Measurements from ENCODE around the gene PDE4D.
A peak's percentile ranks its signal among the peaks of the same experiment; 100 is the strongest.
"Not testable (repeated sequence)": the region's sequence is repeated elsewhere in the genome, so short reads cannot be mapped to it uniquely, and the experiment has no call there.

PDE4D gene

DNA sequence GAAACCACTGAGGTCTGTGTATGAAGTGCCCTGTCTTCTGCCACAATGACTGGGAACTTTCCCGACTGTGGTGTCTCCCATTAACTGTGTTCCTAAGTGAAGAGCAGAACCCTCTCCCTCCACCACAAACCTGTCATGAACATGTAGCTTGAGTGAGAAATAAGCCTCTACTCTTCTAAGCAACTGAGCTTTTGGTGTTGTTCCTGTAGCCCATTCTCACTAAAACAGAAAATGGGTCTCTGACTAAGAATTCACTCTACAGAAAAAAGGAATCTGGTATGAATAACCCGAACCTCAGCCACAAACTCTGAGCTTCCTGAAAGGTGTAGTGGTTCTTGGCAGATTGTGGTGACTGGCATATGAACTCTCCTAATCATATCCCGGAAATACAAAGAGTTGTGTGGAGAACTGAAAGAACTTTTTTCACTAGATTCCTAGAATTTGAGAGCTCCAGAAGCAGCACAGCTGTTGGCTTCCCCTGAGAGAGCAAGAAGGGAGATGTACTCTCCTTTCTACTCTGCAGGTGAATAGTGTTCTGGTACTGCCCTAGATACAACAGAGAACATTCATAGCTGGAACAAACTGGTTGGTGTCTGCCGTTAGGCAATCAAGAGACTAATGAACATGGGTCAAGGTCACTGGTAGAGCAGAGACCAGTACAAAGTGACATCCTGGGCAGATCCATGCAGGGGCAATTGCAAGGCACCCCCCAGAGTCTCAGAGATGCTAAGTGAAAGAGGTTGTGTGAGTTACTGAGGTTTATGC is 283.8 kb downstream of the PDE4D start:
- DNase-seq (ENCODE audit: low spot score), result no peak

DNA sequence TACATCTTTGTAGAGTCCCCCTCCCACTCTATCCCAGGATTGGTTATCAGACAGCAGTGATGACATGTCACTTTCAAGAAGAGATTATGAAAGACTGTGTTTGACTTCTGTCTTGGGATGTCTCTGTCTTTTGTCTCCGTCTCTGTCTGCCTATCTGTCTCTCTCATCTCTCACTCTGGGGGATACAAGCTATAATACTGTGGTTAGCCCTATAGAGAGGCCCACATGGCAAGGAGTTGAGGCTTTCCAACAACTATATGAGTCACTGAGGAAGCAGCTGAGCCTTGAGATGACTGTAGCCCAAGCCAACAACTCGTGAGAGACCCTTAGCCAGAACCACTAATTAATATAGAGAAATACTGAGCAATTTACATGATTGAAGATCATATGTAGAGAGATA is 284.8 kb downstream of the PDE4D start:
- DNase-seq (ENCODE audit: low spot score), result peak; percentile 59

DNA sequence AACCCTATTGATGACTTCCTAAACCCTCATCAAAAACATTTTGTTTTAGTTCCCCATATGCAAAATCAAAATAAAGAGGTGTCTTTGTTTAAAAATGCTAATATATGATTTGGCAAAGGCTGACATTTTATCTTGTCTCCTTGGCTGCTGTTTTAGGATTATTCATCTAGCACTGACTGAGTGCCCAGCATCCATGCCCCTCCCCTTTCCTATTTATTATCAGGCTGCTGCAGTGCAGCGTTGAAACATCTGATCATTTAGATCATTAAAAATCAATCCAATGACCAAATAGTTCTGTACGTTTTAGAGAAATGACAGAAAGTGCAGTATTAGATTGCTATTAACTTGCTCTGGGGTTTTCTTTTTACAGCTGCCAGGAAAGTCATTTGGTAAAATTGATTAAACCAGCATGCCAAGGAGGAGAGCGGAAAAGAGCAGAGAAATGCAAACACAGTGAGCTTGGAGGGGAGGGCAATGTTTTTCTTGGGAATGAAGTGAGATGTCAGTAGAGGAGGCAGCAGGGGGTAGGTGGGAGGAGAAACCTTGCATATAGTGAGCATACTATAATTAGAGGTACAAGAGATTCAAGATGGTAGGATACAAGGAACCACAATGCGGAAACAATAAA is 286.3 kb downstream of the PDE4D start:
- DNase-seq (ENCODE audit: low spot score), result no peak

DNA sequence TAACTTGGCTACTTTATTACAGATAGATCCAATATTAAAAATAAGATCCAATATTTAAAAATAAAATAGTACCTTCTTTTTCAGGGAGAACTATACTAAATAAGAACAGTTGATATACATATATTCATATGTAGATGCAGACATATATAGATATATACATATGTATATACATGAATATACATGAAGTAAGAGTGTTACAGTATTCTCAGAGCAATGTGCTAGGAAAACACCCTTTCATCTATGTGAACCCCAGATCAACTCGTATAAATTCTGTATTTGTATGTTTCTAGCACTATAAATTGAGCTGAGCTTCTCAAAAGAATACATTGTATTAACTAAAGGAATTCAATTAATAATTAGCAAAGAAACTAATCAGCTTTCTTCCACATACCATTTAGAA is 287.6 kb downstream of the PDE4D start:
- DNase-seq (ENCODE audit: low spot score), result no peak

DNA sequence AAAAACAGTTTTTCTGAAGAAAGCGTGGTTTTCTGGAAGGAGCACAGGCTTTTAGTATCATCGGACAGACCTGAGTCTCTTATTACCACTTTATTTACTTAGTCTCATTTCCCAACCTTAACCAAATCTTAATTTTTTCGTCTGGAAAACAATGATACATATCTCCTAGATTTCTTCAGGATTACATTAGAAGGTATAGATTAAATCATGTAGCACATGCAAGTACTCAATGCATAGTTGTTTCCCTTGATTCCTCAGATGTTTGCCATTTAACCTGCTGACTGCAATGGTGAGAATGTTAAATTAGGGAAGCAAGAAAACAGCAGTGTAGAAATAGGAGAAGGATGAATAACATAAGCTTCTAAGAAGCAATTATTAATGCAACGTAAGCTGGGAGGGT is 289.4 kb downstream of the PDE4D start:
- DNase-seq (ENCODE audit: low spot score), result peak; percentile 68

DNA sequence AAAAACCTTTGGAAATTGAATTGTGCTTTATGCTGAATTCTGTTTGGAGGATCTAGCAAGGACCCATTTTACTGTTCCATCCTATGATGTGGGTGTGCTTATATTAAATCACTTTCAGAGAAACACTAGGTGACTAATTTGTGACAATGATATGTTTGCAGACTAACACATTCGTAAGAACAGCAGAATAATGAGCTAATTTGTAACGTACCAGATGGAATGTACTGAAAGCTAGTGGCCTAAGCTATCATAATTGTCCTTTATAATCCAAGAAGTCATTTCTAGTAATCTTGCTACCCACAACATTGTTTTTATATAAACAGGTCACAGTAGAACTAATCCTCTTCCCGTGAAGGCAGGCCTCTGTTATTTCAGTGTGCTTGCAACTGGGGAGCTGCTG is 292.5 kb downstream of the PDE4D start:
- no peak for DNase-seq (ENCODE audit: low spot score)

DNA sequence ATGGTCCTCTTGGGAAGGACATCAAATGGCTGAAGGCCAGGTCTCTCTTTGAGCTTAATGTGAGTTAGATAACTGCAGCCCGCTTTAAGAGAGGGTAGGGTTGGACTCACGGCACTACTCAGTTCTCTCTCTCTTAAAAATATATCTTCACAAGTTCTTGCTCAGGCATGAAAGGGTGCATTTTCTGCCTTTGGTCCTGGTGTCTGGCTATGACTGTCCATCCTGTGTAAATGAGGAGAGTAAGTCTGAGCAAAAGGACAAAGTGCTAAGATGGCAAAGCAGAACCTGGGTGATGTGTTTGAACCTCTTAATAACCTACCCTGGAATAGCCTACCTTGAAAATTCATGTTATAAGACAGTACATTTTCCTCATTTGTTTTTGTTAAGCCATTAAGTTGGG is 293.4 kb downstream of the PDE4D start:
- no peak for DNase-seq (ENCODE audit: low spot score)

DNA sequence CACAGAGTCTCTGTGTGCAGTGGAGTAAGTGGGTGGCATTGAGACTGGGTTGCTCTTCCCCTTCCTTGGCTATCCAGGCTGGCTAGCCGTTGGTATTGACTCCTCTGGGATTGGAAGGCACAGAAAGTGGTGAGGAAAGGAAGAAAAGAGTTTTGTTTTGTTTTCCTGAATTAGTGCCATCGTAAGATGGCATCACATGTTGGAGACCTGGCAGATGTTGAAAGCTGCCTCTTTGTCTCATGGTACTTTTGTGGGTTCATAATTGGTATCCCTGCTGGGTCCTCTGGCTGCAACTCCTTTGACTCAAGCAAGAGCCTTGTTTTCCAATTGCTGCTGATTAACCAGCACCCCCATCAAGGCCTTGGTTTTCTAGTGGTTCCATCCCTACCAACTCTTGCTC is 293.8 kb downstream of the PDE4D start:
- no peak for DNase-seq (ENCODE audit: low spot score)

DNA sequence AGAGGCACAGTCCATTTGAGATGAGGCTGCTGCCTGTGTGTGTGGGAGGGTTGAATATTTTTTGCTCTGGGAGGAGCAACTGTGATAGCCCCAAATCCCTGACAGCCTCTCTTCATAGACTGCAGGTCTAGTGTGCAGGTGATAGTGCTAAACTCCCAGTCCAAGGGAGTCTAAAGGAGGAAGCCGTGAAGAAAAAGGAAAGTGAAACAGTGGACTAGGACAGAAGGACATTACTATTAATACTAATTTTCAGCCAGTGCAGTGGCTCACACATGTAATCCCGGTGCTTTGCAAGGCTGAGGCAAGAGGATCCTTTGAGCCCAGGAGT is 295.0 kb downstream of the PDE4D start:
- DNase-seq (ENCODE audit: low spot score), result no peak

DNA sequence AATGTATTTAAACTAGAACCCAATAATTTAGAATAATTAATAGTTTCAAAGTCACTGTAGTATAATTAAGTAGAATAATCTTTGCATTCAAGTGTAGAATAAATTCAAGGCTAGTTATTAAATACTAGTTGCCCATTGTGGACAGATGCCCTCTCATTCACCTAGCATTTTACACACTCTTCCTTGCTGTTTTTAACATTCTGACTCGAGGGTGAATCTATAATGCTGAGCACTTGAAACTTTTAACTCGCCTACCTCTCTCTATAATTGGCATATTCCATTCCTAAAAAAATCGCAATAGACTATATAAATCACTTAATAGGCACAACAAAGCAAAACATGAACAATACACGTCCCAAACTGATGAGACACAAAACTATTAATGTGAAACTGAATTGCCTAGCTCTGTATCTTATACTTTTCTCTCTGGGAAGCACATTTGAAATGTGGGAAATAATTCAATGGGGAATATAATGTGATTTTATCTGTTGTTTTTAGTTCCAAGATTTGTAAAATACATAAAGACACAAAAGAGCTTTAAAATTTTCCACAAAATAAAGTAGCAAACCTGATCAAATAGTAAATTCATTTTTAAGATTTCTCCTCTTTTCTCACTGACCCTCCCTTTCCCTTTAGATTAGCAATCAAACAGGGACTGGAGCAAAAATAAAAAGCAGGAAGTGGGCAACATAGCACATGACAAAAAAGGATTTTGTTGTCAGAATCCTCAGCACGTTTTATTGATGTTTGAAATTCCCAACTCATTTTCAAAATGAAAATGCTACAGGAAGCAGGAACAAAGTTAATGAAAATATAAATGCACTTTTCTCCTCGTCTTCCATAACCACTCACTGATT is 295.6 kb downstream of the PDE4D start:
- DNase-seq (ENCODE audit: low spot score), result no peak

DNA sequence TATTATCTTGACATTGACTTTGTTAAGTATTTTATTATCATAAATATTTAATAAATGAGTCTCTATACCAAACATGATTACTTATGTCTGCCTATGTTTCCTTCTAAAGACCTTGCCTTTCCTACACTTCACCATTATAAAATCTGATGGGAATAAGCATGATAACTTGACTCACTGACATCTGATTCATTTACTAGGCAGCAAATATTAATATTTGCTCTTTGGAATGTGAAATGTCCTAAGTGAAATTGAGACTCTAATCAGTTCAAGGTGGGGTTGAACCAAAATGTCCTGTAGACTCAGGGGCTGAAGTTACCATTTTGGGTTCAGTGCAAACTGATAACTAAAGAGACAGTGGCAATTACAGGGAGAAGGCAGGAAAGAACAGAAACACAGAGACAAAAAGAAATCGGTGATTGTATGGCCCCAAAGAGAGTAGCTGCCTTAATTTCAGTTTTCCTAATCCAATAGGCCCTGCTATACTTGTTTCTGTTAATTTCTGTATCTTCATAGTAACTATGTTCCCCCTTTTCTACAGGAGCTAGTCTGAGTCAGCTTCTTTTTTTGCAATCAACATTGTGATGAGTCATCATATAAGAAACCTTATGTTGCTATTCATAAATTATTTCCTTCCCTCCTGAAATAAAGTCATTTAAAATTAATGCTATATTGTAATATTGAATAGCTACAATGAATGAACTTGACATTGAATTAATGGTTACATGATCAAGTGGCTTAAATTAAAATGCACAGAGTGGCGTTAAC is 296.8 kb downstream of the PDE4D start:
- DNase-seq (ENCODE audit: low spot score), result no peak

DNA sequence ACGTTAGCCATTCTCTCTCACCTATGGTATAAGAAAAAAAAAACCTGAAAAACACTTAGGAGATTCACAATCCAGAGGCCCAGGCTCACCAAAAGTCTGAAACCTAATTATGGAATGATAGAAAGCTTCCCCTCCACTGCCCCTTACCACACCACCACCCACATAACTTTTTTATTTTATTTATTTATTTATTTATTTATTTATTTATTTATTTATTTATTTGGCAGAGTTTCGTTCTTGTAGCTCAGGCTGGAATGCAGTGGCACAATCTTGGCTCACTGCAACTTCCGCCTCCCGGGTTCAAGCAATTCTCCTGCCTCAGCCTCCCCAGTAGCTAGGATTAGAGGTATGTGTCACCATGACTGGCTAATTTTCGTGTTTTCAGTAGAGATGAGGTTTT is 299.4 kb downstream of the PDE4D start:
- DNase-seq (ENCODE audit: low spot score), result not testable (repeated sequence)

DNA sequence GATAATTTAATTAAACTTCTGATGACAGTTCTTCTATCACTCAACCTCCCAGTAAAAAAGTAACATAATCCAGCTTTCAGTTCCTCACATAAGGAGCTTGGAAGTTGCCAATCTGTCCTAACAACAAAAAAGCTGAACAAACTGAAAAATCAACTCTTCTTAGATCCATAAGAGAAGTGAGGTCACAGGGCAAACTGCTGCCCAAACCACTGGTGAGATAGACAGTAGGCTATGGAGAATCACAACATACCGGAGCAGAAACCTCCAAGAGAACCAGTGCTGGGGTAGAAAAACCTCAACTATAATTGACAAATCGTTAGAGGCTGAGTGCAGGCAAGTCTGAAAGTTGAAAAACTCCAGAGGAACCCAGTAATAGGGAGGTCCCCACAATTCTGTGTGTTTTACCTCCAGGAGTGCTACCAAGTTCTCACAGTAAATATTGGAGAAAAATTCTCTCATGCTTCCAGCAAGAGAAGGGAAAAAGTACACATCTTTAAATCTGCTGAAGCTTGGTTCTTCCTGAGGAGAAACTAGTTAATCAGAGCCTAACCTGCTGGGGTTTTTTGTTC is 300.0 kb downstream of the PDE4D start:
- no peak for DNase-seq (ENCODE audit: low spot score)

DNA sequence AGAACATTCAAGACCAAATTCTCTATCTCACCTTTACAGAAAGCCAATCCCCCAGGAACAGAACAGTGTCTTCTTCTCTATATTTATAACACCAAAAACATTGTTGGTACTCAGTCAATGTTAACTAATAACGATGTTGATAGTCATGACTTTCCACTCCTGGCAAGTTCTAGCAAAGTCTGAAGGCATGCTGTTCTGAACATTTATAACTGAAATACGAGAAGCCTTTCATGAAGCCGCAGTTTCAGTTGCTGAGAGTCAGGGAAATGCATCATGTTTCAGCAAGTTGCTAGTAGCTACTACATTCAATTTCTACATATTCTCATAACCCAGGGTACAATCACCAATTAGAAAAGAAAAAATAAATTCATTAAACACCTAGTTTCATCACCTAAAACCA is 301.4 kb downstream of the PDE4D start:
- DNase-seq (ENCODE audit: low spot score), result no peak

DNA sequence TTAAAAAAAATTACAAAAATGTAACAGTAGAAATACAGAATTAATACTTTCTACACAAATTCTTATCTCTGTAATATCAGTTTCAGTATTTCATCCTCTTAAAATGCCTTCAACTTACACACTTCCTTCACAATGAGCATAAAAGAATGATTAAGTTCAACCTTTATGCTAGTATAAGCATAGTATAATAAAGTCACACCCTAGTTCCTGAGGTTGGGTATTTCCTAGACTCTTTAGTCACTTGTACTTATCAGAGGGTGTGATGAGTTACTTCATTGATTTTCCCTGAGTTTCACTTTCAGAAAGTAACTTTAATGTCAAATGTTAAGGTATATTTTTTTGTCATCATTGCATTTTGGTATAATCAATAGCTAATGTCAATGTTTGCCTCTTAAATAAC is 302.4 kb downstream of the PDE4D start:
- no peak for DNase-seq (ENCODE audit: low spot score)

DNA sequence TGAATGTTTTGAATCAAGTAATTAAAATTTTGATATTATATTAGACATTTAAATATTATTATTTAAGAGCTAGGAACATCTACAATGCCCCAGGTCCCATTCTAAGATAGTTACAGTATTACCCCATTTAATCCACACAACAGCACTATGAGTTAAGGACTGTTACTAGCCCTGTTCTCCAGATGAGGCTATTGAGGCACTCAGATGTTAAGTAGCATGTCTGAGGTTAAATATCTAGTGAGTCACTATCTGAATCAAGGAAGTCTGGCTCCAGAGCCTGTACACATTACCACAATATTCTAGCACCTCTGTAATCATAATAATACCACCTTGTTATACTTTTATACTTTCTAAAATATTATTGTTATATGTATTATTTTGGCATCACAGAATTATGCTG is 304.6 kb downstream of the PDE4D start:
- no peak for DNase-seq (ENCODE audit: low spot score)

DNA sequence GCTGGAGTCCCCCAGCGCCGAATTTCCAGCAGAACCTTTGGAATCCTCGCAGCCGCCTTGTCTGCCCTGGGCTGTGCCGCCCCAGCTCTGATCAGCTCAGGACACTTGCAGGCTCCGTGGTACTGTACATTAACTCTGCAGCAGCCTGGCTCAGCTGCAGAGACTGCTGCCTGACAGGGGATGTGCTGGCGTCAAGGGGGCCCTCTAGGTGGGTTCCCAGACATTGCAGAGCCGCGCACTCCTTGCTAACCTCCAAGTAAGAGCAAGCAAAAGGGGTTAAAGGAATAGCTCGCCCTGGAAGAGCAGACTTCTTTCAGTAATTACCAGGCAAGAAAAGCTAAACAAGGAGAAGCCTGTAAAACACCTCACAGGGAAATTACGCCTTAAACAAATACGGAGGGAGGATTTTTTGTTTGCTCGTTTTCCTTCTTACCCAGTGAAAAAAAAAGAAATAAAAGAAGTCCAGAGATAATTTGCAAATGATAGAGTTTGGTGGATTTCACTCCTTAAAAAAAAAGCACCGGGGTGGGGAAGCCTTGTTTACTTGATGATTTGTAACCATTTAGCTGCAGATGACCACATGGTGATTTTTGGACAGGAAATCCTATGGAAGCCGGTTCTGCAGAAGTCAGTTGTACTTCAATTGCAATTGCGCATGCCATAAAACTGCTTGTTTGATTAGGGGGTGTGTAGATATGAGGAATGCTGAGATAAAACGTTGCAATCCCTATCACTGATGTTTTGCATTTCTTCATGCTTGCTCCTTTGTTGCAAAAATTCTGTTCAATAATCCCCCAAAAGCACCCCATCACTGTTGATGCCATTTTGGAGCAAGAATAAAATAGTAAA is 305.8 kb downstream of the PDE4D start:
- peak; percentile 96 for DNase-seq (ENCODE audit: low spot score)

DNA sequence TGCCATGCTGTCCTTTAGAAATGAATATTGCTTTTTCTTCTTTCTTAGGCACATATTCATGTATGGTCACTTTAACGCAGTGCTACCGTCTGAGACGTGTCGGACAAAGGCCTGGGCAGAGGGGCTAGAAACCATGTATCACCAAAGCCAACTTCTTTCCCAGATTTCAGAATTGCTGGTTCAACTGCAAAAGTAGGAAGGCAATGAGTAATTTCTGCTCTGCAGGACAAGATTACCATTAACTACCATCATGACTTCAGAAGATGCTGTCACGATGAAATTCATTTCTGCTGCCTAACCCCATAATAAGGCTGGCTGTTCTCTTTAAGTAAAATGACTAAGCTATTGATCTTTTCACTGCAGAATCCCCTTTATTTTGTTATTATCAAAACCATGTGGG is 306.7 kb downstream of the PDE4D start:
- DNase-seq (ENCODE audit: low spot score), result no peak

DNA sequence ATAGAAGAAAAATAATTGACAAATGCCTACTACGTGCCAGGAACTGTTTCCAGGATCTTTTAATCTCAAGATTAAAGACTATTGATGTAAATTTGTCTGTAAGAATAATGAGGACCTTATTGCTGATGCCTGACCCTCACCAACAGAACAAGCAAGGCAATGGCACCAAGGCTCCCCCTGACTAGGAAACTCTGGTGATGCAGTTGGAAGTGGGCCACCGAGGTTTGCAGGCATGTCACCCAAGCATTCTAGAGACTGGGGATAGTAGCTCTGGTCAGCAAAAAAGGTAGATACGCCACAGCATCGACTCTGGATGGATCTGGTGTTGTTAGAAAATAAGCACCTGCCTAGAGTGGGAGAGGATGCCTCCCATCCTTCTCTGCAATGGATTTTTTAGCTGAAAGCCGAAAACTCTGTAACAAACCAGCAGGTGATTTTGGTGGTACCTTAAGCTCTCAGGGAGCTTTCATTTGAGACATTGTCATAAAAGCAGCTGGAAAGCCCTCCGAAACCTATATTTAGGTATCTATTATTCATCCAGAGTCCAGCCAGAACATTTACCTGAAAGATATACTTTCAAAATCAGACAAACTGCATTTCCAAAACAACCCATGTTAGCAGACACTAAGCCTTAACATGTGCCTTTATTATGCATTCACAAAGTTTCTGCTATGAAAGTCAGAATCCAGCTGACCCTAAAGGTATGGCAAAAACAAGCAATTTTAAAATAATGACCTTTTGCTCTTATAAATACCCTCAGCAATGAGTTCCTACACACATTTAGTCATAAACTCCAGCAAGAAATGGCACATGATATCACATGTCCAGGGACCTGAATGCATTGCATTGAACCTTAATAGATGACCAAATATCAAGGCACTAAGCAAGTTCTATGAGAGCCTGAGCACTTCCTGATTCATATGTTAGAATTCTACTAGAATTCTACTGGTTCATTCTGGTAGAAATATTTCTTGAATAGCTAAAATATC is 308.4 kb downstream of the PDE4D start:
- DNase-seq (ENCODE audit: low spot score), result no peak

All from SK-N-DZ (cell line).